Caco-2 (cell line): Measurements from ENCODE around the gene C1orf159. TPM values are rescaled to one million over a fixed set of nuclear protein-coding genes. Genes with fewer than 3 reads are reported as not detected.

Experiments used
- Bru-seq: library from RNA; stranded (reverse); fragments of 400-500 nt; gene quantifications from one replicate; lab custom pipeline; 2021; lab: Mats Ljungman, UMichigan
- BruChase-seq, 2 experiments: library from RNA; stranded (reverse); fragments of 400-500 nt; gene quantifications; one replicate each; lab custom pipeline; 2021; lab: Mats Ljungman, UMichigan
- BruUV-seq: library from RNA; stranded (reverse); fragments of 400-500 nt; replicated peaks from 2 replicates; lab custom pipeline; 2021; lab: Mats Ljungman, UMichigan
- CTCF ChIA-PET: fragments of 300-600 bp; sonication (Branson Sonifier 250); formaldehyde crosslinking; loops from one replicate; lab custom pipeline; 2022; ENCODE audit warnings: antibody characterized with exemption; lab: Charles Lee
- POLR2A ChIA-PET: fragments of 300-600 bp; sonication (Branson Sonifier 250); formaldehyde crosslinking; loops from one replicate; lab custom pipeline; 2022; ENCODE audit warnings: antibody characterized with exemption; lab: Charles Lee
- DNase-seq, 2 experiments: peaks; one replicate each; pipeline versions ENCODE4 v3.0.0 to v3.0.0-alpha.2; 2020 to 2022
- H3K27me3 ChIP-seq: replicated peaks from 2 replicates; pipeline ENCODE4 v1.6.0; 2011; ENCODE audit warnings: low read length; ENCODE audit not compliant: control insufficient read depth, insufficient read depth
- H3K36me3 ChIP-seq: 2 replicates; pipeline ENCODE4 v1.5.1; 2011; ENCODE audit warnings: low read length; ENCODE audit not compliant: control insufficient read depth, insufficient read depth
- H3K4me1 ChIP-seq: fragments of 250-450 bp; sonication (Bioruptor Pico); 2 replicates; pipeline ENCODE4 v1.5.1; 2020; ENCODE audit warnings: mild to moderate bottlenecking
- H3K4me3 ChIP-seq: 2 replicates; pipeline ENCODE4 v1.5.1; 2011; ENCODE audit warnings: low read depth, mild to moderate bottlenecking, control low read depth, low read length
- H3K9me3 ChIP-seq: fragments of 250-450 bp; sonication (Bioruptor Pico); 2 replicates; pipeline ENCODE4 v1.5.1; 2020; ENCODE audit warnings: mild to moderate bottlenecking, moderate library complexity
- H3K27ac Mint-ChIP-seq: one replicate; pipeline ENCODE4 v1.8.0; 2022; ENCODE audit warnings: mixed read lengths; ENCODE audit not compliant: unreplicated experiment
- H3K27me3 Mint-ChIP-seq: one replicate; pipeline ENCODE4 v1.8.0; 2022; ENCODE audit warnings: mixed read lengths; ENCODE audit not compliant: insufficient read depth, unreplicated experiment
- H3K36me3 Mint-ChIP-seq: one replicate; pipeline ENCODE4 v1.8.0; 2022; ENCODE audit warnings: mild to moderate bottlenecking, mixed read lengths; ENCODE audit not compliant: insufficient read depth, unreplicated experiment
- H3K4me1 Mint-ChIP-seq: one replicate; pipeline ENCODE4 v1.8.0; 2022; ENCODE audit warnings: low read depth, mixed read lengths; ENCODE audit not compliant: unreplicated experiment
- H3K4me3 Mint-ChIP-seq: one replicate; pipeline ENCODE4 v1.8.0; 2022; ENCODE audit warnings: mild to moderate bottlenecking, moderate library complexity, mixed read lengths; ENCODE audit not compliant: unreplicated experiment
- H3K9me3 Mint-ChIP-seq: one replicate; pipeline ENCODE4 v1.8.0; 2022; ENCODE audit warnings: mixed read lengths; ENCODE audit not compliant: unreplicated experiment
- intact Hi-C: fragments of 100-400 bp; cut with micrococcal nuclease; formaldehyde crosslinking; loops from one replicate; pipeline ENCODE4 v1.10.0; 2022; ENCODE audit not compliant: unreplicated experiment
- long read RNA-seq: library from polyadenylated mRNA; stranded (forward); transcript quantifications from one replicate; pipeline ENCODE4 v2.0.0, GENCODE V29; 2022
- total RNA-seq: library from RNA; stranded (reverse); gene quantifications from 2 replicates; pipeline ENCODE4 v1.2.3, GENCODE V29; 2022
- TF ChIP-seq, protein P1 (sequence below), 2 experiments: fragments of 200-600 bp in 1 of 2; IDR thresholded peaks; 1 replicate in 1 of 2; 2 replicates in 1 of 2; pipeline versions ENCODE4 v1.5.1 to v1.8.0; 2011 to 2022; ENCODE audit warnings: antibody characterized with exemption in 1 of 2, control low read depth in 1 of 2, inconsistent platforms in 1 of 2, low read depth in 1 of 2, low read length in 1 of 2, mild to moderate bottlenecking in 1 of 2, moderate library complexity in 1 of 2; ENCODE audit not compliant: insufficient read depth in 1 of 2, severe bottlenecking in 1 of 2, unreplicated experiment in 1 of 2

C1orf159 gene
- 12.9 and 14.0 TPM in 2 replicates for total RNA-seq
- Bru-seq, nascent RNA = percentile 60 among the genes with signal in this experiment
- percentile 71 among the genes with signal in this experiment for BruChase-seq, experiment 1, labeled RNA remaining after a 2-hour chase
- percentile 83 among the genes with signal in this experiment for BruChase-seq, experiment 2, labeled RNA remaining after a 6-hour chase
- long read RNA-seq, transcript C1orf159-205 (10 exons, 1,841 nt) = major isoform, 5 of 26 reads
- long read RNA-seq, partial matches to known transcripts = 4 of 26 reads
- long read RNA-seq, other reads (novel, unspliced or antisense) = 17 of 26 reads

DNA sequence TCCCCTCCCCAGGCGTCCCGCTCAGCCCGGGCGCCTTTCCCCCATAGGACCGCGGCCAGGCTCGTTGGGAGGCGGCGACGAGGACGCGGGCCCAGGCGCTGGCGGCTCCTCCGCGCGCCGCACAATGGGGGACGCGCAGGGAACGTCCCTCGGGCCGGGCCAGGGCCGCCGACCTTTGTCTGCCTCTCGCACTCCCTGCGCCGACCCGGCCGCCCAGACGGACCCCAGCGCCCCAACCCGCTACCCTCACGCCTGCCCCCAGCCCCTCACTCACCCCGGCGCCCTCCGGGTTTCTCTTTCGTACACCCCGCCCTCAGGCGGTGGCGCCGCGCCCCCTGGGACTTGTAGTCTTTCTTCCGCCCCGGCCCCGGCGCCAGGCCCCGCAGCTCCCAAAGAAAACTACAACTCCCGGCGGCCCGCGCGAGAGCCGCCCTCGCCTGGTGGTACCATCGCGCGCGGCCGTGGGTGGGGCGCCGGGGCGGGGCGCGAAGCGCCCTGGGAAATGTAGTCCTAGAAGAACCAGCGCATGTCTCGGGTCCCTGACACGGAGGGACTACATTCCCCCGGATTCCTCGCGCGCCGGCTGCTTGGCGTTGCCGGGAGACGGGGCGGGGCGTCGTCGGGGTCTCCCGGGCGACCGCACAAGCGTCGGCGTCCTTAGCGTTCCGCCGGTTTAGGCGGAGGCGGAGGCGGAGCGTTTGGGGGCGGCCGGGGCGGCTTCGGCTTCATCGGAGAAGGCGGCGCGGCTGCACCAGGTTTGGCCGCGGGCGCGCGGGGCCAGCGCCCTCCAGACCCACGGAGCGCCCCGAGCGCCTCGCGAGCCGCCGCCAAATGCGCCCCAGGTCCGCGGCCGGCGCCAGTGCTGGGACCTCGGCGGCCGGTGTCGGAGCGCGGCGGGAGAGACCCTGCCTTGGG is at the start of gene C1orf159:
Gene C1orf159, minus strand, starts transcription at position 304 of the 915 bp plus-strand sequence. CDS start 24,546 bp downstream, outside the sequence.
- Histone ChIP-seq H3K9me3 (no peaks in the 10 kb centered on the region; the same call in 1 of the 2 replicates), H3K27me3 (no peaks in the 10 kb centered on the region), H3K4me1 (no peaks in the 10 kb centered on the region), H3K4me3 (peak within 1 kb of the TSS; percentile 82), H3K36me3 (0 out of 2 replicates have a peak, but pooled peaks cover 1% of the 10 kb centered on the region)
- DNase-seq = peak; percentile 97
- ChIA-PET POLR2A (interaction anchor here (1.0 to 3.2 kb wide), 3 partner anchors 9 to 119 kb away, joined by 3 to 9 read pairs (median 4); no protein-coding TSS in a partner anchor), CTCF (interaction anchor here (0.6 to 0.7 kb wide), 4 partner anchors 36 to 171 kb away, joined by 3 to 6 read pairs (median 4); no protein-coding TSS in a partner anchor)
- Mint-ChIP-seq H3K27ac (peak within 1 kb of the TSS; percentile 59), H3K4me1 (no peaks in the 10 kb centered on the region), H3K4me3 (peak within 1 kb of the TSS; percentile 81), H3K36me3 (peaks cover 12% of the 10 kb centered on the region), H3K9me3 (no peaks in the 10 kb centered on the region), H3K27me3 (no peaks in the 10 kb centered on the region)
- intact Hi-C loops = loop anchor here (2.0 to 5.0 kb wide), 2 partner anchors 44 to 49 kb away; partner anchors contain the start of gene RNF223
- BruUV-seq = no TSS peak
- TF ChIP-seq, protein P1, sequence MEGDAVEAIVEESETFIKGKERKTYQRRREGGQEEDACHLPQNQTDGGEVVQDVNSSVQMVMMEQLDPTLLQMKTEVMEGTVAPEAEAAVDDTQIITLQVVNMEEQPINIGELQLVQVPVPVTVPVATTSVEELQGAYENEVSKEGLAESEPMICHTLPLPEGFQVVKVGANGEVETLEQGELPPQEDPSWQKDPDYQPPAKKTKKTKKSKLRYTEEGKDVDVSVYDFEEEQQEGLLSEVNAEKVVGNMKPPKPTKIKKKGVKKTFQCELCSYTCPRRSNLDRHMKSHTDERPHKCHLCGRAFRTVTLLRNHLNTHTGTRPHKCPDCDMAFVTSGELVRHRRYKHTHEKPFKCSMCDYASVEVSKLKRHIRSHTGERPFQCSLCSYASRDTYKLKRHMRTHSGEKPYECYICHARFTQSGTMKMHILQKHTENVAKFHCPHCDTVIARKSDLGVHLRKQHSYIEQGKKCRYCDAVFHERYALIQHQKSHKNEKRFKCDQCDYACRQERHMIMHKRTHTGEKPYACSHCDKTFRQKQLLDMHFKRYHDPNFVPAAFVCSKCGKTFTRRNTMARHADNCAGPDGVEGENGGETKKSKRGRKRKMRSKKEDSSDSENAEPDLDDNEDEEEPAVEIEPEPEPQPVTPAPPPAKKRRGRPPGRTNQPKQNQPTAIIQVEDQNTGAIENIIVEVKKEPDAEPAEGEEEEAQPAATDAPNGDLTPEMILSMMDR (IDR thresholded peaks at IDR 0.05; ENCODE audit: insufficient read depth in 1 of 2, low read depth in 1 of 2, low read length in 1 of 2, severe bottlenecking in 1 of 2, unreplicated experiment in 1 of 2) = no peak

DNA sequence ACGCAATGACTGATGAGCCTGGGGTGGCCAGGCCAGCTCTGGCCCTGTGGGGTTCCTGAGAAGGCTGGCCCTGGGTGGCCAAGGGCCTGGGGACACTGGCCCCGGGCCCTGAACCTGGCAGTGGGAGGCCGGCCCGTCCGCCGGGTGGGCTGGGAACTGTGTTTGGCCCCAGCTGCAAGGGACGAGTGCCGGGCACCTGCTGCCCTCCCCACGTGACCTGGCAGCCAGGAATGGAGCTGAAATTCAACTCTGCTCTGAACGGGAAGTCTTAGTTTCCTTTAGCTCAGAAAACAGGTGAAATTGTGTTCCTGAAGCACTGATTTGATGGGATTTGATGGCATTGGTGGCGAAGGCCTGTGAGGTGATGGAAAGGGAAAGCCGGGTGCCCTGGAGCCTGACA is 49.6 kb upstream of the C1orf159 start:
- H3K4me3 Mint-ChIP-seq = peak overlapping the region; percentile 90
- no peaks in the 10 kb centered on the region for H3K27me3 ChIP-seq
- TF ChIP-seq, protein P1 (IDR thresholded peaks at IDR 0.05; ENCODE audit: insufficient read depth in 1 of 2, low read depth in 1 of 2, low read length in 1 of 2, severe bottlenecking in 1 of 2, unreplicated experiment in 1 of 2) = no peak
- peaks cover 17% of the 10 kb centered on the region for H3K4me1 ChIP-seq
- no peaks in the 10 kb centered on the region for H3K27me3 Mint-ChIP-seq
- no peaks in the 10 kb centered on the region for H3K4me1 Mint-ChIP-seq
- POLR2A ChIA-PET = interaction anchor here (1.7 kb wide), 1 partner anchor 40 kb away, joined by 5 read pairs; no protein-coding TSS in a partner anchor
- H3K9me3 ChIP-seq = no peaks in the 10 kb centered on the region
- no peak for DNase-seq
- H3K36me3 ChIP-seq = no peaks in the 10 kb centered on the region; the same call in 1 of the 2 replicates
- peaks cover 48% of the 10 kb centered on the region for H3K36me3 Mint-ChIP-seq
- BruUV-seq = no TSS peak
- CTCF ChIA-PET = interaction anchor here (0.6 to 1.3 kb wide), 2 partner anchors 66 to 840 kb away, joined by 3 read pairs; no protein-coding TSS in a partner anchor
- H3K4me3 ChIP-seq = peak overlapping the region; percentile 82
- H3K9me3 Mint-ChIP-seq = no peaks in the 10 kb centered on the region
- H3K27ac Mint-ChIP-seq = peak overlapping the region; percentile 81
- intact Hi-C loops = loop anchor here (2.0 kb wide), 1 partner anchor 49 kb away; the partner anchor contains the start of gene C1orf159
